GM18861 (cell line): ENCODE measurements around the gene BCL7B.
"Not testable (repeated sequence)": the region's sequence is repeated elsewhere in the genome, so short reads cannot be mapped to it uniquely, and the experiment has no call there.

Source experiments
- ATAC-seq: cut with Tn5 transposase; IDR thresholded peaks from one replicate; pipeline ENCODE4 v1.9.1; 2021; ENCODE audit not compliant: unreplicated experiment

The BCL7B gene

DNA sequence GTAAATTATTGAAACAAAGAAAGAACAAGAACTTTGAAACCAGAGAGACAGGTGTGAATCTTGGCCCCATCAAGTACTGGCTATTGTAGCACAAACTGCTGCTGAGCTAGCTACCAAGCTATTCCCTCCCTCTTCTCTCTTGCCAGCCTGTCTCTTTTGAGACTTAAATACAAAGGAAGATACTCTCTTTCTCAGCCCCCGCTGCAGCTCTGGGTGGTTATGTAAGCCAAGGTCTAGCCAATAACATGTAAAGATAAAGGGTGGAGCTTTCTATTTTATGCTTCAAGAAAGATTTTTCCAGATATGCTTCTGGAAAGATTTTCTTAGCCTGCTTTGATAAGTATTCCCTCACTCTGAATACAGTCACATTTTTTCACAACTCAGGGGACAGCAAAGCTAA lies 52.6 kb downstream of the BCL7B start:
- no peak for ATAC-seq

GRCh38 chr7:73504017-73504416 lies 53.5 kb downstream of the BCL7B start:
- ATAC-seq, result no peak

- ATAC-seq, result no peak
Observed at GRCh38 chr7:73503229-73503628, 54.3 kb downstream of the BCL7B start.

DNA sequence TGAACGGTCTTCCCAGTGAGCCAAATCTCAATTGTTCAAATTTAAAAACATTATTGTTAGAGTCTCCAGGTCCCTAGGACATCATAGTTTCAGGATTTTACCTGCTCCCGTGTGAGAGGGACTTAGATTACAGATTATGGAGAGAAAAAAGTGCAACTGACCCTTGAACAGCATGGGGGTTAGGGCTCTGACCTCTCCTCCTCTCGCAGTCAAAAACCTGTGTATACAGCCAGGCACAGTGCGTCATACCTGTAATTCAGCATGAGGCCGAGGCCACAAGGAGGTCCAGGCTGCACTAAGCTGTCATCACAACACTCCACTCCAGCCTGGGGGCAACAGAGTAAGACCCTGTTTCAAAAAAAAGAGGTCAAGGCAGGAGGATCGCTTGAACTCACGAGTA lies 60.9 kb downstream of the BCL7B start:
- ATAC-seq, result no peak

DNA sequence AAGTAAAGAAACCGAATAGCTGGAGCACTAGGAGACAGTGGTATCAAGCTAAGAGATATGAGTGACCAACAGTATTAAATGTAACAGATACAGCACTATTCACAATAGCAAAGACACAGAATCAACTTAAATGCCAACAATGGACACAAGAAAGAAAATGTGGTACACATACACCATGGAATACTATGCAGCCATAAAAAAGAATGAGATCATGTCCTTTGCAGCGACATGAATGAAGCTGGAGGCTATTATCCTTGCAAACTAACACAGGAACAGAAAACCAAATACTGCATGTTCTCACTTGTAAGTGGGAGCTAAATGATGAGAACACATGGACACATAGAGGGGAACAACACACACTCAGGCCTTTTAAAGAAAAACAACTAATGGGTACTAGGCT lies 62.0 kb downstream of the BCL7B start:
- not testable (repeated sequence) for ATAC-seq

GRCh38 chr7:73489976-73490375 lies 67.5 kb downstream of the BCL7B start:
- ATAC-seq, result no peak

DNA sequence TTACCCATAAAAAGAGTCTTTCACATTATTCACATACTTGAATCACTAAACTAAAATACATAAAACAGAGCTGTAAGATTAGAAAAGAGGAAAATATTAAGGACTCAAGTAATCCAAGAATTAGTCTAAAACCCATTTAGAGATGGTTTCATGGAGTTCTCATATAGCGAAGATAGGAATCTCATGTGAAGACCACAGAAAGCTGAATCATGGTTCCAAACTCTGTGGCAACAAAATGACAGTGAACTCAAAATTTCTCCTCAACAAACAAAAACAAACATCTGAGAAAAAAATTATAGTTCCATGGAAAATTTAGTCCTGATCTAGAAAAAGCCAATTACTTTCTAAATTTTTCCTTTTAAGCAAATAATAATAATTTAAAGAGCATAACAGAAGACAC lies 70.0 kb downstream of the BCL7B start:
- no peak for ATAC-seq
